HG02678 (cell line): ENCODE measurements around the gene HCFC1R1.

Experiments
- ATAC-seq: cut with Tn5 transposase; IDR thresholded peaks from one replicate; pipeline ENCODE4 v1.9.1; 2021; ENCODE audit warnings: mild to moderate bottlenecking, moderate library complexity; ENCODE audit not compliant: unreplicated experiment

The HCFC1R1 gene

GRCh38 chr16:2979669-2980226 is 44.0 kb downstream of the HCFC1R1 start:
- ATAC-seq, result no peak

DNA sequence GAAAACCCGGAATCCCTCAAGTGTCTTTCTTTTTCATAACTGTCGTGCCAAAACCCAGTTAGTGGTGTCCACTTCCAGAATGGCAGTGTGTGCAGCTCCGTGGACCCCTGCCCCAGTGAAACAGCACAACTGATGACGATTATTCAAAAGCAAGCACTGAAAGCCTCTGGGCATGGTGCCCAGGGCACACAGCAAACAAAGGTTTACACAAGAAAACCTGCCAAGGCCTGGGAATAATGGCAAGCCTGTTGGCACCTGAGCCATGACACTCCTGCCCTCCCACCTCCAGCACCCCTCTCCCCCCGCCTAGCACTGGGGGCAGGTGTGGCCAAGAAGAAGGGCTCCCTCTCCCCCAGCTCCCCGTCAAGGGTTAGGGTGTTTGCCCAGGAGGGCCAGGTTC is 46.3 kb downstream of the HCFC1R1 start:
- ATAC-seq, result no peak

DNA sequence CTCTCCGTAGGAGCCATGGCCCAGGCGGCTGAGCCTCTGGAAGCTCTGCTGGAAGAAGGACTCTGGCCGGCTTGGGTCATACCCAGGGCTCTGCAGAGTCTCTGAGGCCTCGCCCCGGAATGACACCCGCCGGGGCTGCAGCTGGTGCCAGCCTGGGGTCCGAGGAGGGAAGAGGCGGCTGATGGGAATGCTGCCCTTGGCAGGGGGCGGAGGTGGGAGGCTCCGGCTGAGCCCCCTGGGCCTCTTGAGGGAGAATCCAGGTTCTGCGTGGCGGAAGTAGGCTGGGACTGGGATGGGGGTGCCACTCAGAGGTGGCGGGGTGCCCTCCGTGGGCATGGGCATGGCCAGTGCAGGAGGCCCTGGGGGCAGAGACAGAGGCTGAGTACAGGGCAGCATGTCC is 47.1 kb downstream of the HCFC1R1 start:
- no peak for ATAC-seq

DNA sequence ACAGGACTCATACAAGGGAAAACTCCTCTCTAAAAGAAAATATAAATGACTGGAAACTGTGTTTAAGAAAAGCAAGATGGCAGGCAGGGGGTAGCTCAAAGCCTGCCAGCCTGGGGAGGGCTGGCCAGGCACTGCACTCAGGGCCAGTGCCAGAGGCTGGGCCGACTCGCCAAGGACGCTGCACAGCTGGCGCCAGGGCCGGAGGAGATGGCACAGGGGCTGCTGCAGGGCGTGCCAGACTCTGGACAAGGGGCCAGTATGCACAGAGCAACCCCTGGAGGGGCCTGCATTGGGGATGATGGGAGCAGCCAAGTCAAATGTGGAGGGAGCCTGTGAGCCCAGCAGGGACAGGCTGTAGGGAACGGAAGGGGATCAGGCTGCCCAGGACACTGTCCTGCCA is 47.5 kb downstream of the HCFC1R1 start:
- no peak for ATAC-seq

DNA sequence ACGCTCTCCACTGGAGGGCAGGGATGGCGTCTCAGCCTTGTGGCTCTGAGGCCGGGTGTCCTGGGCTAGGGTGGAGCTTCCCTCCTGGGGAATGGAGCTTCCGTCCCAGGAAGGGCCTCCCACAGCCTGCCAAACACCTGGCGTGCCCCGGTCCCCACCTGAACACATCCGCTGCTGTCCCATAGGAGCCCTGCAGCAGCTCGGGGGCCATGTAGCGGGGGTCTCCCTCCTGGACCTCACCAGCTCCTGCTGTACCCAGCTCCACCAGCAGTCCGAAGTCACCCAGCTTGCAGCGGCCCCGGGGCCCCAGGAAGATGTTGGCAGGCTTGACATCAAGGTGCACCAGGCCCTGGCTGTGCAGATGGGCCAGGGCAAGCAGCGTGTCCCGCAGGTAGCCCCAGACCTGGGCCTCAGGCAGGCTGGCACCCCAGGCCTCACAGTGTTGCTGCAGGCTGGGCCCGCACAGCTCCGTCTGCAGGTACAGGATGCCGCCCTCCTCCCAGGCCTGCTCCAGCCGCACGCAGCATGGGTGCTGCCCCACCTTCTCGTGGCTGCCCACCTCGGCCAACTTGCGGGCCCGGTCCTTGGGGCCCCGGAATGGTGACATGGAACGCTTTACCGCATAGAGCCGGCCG is 48.5 kb downstream of the HCFC1R1 start:
- ATAC-seq, result no peak

DNA sequence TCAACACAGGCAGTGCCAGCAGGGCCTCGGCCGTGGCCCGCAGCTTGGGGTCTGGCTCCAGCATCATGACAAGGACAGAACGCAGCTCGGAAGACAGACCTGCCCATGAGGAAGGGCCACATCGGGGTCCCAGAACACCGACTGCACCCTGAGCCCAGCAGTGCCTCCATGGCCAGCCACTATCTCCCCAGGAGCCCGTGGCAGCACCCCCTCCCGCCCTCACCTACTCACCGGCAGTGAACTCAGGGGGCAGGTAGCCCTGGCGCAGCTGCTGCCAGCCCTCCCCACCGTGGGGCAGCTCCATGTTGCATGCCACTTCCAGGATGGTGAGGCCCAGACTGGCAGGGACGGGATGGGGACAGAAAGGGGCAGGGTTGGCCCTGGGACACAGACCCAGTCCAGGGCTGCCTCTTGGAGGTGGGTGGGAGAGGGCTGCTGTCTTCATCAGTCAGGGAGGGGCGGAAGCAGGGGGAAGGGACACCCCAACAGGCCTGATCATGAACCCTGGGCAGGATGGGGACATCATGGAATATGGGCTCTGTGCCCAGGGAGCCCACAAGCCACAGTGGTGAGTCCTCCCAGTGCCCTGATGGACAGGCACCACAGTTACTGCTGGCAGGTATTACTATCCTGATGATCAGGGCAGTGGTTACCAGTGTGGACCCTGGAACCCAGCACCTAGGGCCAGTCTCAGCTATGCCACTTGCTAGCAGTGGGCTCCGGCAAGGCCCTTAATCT is 49.3 kb downstream of the HCFC1R1 start:
- ATAC-seq, result no peak

GRCh38 chr16:2973605-2974318 is 50.0 kb downstream of the HCFC1R1 start:
- no peak for ATAC-seq

- no peak for ATAC-seq
Observed at GRCh38 chr16:2973093-2973492, 50.6 kb downstream of the HCFC1R1 start.
